Sigmoid colon (tissue), 7 donors: Measurements from ENCODE around the gene MXRA5. TPM values are rescaled to one million over a fixed set of nuclear protein-coding genes. Genes with fewer than 3 reads are reported as not detected.
"Not testable (repeated sequence)": the region's sequence is repeated elsewhere in the genome, so short reads cannot be mapped to it uniquely, and the experiment has no call there.

ENCODE experiments used
- DNase-seq: peaks from one replicate; pipeline ENCODE4 v3.0.0-alpha.2; 2019
- H3K27ac ChIP-seq, 4 donors: fragments of 200-600 bp; sonication (generic); one replicate each; pipeline ENCODE4 v1.5.1; 2016 to 2019; ENCODE audit warnings: mild to moderate bottlenecking in 1 of 4
- H3K27me3 ChIP-seq, 3 donors: fragments of 200-600 bp; sonication (generic); one replicate each; pipeline ENCODE4 v1.5.1; 2019; ENCODE audit warnings: mild to moderate bottlenecking in 1 of 3
- H3K36me3 ChIP-seq, 4 donors: fragments of 200-600 bp; sonication (generic); one replicate each; pipeline ENCODE4 v1.5.1; 2016 to 2019
- H3K4me1 ChIP-seq, 4 donors: fragments of 200-600 bp; sonication (generic); one replicate each; pipeline ENCODE4 v1.5.1; 2017 to 2019
- H3K4me3 ChIP-seq, 4 donors: fragments of 200-600 bp; sonication (generic); one replicate each; pipeline ENCODE4 v1.5.1; 2017 to 2019; ENCODE audit warnings: mild to moderate bottlenecking in 2 of 4, moderate library complexity in 1 of 4
- H3K9me3 ChIP-seq, 4 donors: fragments of 200-600 bp in 3 of 4; sonication (generic) in 3 of 4; one replicate each; pipeline versions ENCODE4 v1.5.1 to v1.6.1; 2013 to 2019
- CTCF ChIP-seq, 4 experiments: fragments of 450-650 bp in 3 of 4; fragments of 200-600 bp in 1 of 4; IDR thresholded peaks; one replicate each; pipeline ENCODE4 v1.5.1; 2016 to 2019; ENCODE audit warnings: antibody characterized with exemption in 4 of 4, mild to moderate bottlenecking in 3 of 4, moderate library complexity in 2 of 4
- EP300 ChIP-seq, 4 donors: sonication (generic); formaldehyde crosslinking; IDR thresholded peaks; one replicate each; pipeline ENCODE4 v1.6.1; 2017; ENCODE audit warnings: antibody characterized with exemption in 4 of 4
- POLR2A ChIP-seq, 2 donors: fragments of 450-650 bp; IDR thresholded peaks; one replicate each; pipeline ENCODE4 v1.6.1; 2016; ENCODE audit warnings: antibody characterized with exemption in 2 of 2, mild to moderate bottlenecking in 2 of 2, moderate library complexity in 2 of 2
- POLR2AphosphoS5 ChIP-seq, 4 donors: sonication (generic); formaldehyde crosslinking; IDR thresholded peaks; one replicate each; pipeline ENCODE4 v1.6.1; 2017; ENCODE audit warnings: antibody characterized with exemption in 4 of 4
- WGBS, 2 donors: extraction: QIAGEN DNeasy Blood & Tissue Kit; methylation state at CpG; one replicate each; pipeline ENCODE4 v1.1.7; 2013; 5-methylcytosine and 5-hydroxymethylcytosine counted together
- intact Hi-C: fragments of 100-400 bp; cut with DNase I; formaldehyde crosslinking; loops from one replicate; pipeline ENCODE4 v1.15.1; 2023
- polyA plus RNA-seq, 3 donors: library from polyadenylated mRNA; stranded (reverse); fragments of 200-250 nt; gene quantifications; one replicate each; pipeline ENCODE4 v1.2.3, GENCODE V29; 2013
- total RNA-seq, 4 donors: library from RNA; depleted of rRNA; stranded (reverse); fragments of >200 nt; gene quantifications; one replicate each; pipeline ENCODE4 v1.1.0, GENCODE V29; 2016
- donor health status: healthy with polysubstance abuse.
- donor health status: Bipolar disorder and iron deficiency.
- donor health status: healthy.

Gene MXRA5
- total and polyA plus RNA-seq, 7 donors = 0.23 to 8.0 (median 5.6) TPM; not detected in 1

GRCh38 chrX:3384327-3384726 is 37.9 kb upstream of the MXRA5 start:
- DNase-seq = no peak
- TF ChIP-seq POLR2AphosphoS5 (IDR thresholded peaks at IDR 0.05) = no peak
- TF ChIP-seq CTCF (IDR thresholded peaks at IDR 0.05) = no peak
- no peak for TF ChIP-seq POLR2A (IDR thresholded peaks at IDR 0.05)
- TF ChIP-seq EP300 (IDR thresholded peaks at IDR 0.05) = no peak
- WGBS, 2 donors = 53 to 80% methylated on average over 3 of the region's 3 CpGs
- Histone ChIP-seq H3K27ac (no peak overlapping the region), H3K36me3 (no peaks in the 10 kb centered on the region), H3K4me1 (no peaks in the 10 kb centered on the region), H3K4me3 (no peak overlapping the region), H3K9me3 (no peaks in the 10 kb centered on the region), H3K27me3 (no peaks in the 10 kb centered on the region)
- intact Hi-C loops = no loop called here

- no peaks in the 10 kb centered on the region for H3K27me3 ChIP-seq
- H3K4me3 ChIP-seq = no peak overlapping the region
- no peaks in the 10 kb centered on the region for H3K4me1 ChIP-seq
- 45 to 63% methylated on average over 3 of the region's 3 CpGs for WGBS, 2 donors
- intact Hi-C loops = no loop called here
- no peaks in the 10 kb centered on the region for H3K36me3 ChIP-seq
- H3K9me3 ChIP-seq = no peaks in the 10 kb centered on the region
- TF ChIP-seq EP300 (IDR thresholded peaks at IDR 0.05) = no peak
- no peak for TF ChIP-seq POLR2A (IDR thresholded peaks at IDR 0.05)
- no peak for TF ChIP-seq POLR2AphosphoS5 (IDR thresholded peaks at IDR 0.05)
- TF ChIP-seq CTCF (IDR thresholded peaks at IDR 0.05) = no peak
- DNase-seq = no peak
- H3K27ac ChIP-seq = no peak overlapping the region
These were observed 34.2 kb upstream of the MXRA5 start for GRCh38 chrX:3380603-3381002.

GRCh38 chrX:3379111-3379510 is 32.7 kb upstream of the MXRA5 start:
- H3K4me3 ChIP-seq = no peak overlapping the region
- H3K27me3 ChIP-seq = no peaks in the 10 kb centered on the region
- no peak for DNase-seq
- intact Hi-C loops = no loop called here
- no peaks in the 10 kb centered on the region for H3K4me1 ChIP-seq
- 67 to 87% methylated on average over 4 of the region's 4 CpGs for WGBS, 2 donors
- TF ChIP-seq POLR2AphosphoS5 (IDR thresholded peaks at IDR 0.05) (no peak), POLR2A (IDR thresholded peaks at IDR 0.05) (no peak), CTCF (IDR thresholded peaks at IDR 0.05) (no peak), EP300 (IDR thresholded peaks at IDR 0.05) (no peak)
- H3K27ac ChIP-seq = no peak overlapping the region
- H3K9me3 ChIP-seq = no peaks in the 10 kb centered on the region
- H3K36me3 ChIP-seq = no peaks in the 10 kb centered on the region

GRCh38 chrX:3378156-3378555 is 31.7 kb upstream of the MXRA5 start:
- no peak for DNase-seq
- Histone ChIP-seq H3K27me3 (no peaks in the 10 kb centered on the region), H3K36me3 (no peaks in the 10 kb centered on the region), H3K9me3 (no peaks in the 10 kb centered on the region), H3K27ac (no peak overlapping the region), H3K4me3 (no peak overlapping the region), H3K4me1 (no peaks in the 10 kb centered on the region)
- 35 to 59% methylated on average over 4 of the region's 4 CpGs for WGBS, 2 donors
- TF ChIP-seq CTCF (IDR thresholded peaks at IDR 0.05) (no peak), POLR2AphosphoS5 (IDR thresholded peaks at IDR 0.05) (no peak), EP300 (IDR thresholded peaks at IDR 0.05) (no peak), POLR2A (IDR thresholded peaks at IDR 0.05) (no peak)
- intact Hi-C loops = no loop called here

- WGBS, 2 donors = 86 to 98% methylated on average over 13 of the region's 13 CpGs
- Histone ChIP-seq H3K4me3 (no peak overlapping the region), H3K27me3 (no peaks in the 10 kb centered on the region), H3K9me3 (no peaks in the 10 kb centered on the region), H3K36me3 (no peaks in the 10 kb centered on the region), H3K4me1 (no peaks in the 10 kb centered on the region), H3K27ac (no peak overlapping the region)
- intact Hi-C loops = no loop called here
- DNase-seq = no peak
- TF ChIP-seq POLR2A (IDR thresholded peaks at IDR 0.05) (no peak), CTCF (IDR thresholded peaks at IDR 0.05) (no peak), POLR2AphosphoS5 (IDR thresholded peaks at IDR 0.05) (no peak), EP300 (IDR thresholded peaks at IDR 0.05) (no peak)
These were observed 31.1 kb upstream of the MXRA5 start for GRCh38 chrX:3377560-3377959.

GRCh38 chrX:3375878-3376508 is 29.5 kb upstream of the MXRA5 start:
- intact Hi-C loops, DNase-seq, H3K27ac ChIP-seq, H3K4me3 ChIP-seq, H3K4me1 ChIP-seq, H3K9me3 ChIP-seq, H3K36me3 ChIP-seq, H3K27me3 ChIP-seq: not testable (repeated sequence)
- WGBS, 2 donors = 67 to 74% methylated on average over 2 of the region's 2 CpGs
